T-cell (primary cell): ENCODE results near the gene NOS1. TPM values are rescaled to one million over a fixed set of nuclear protein-coding genes. Genes with fewer than 3 reads are reported as not detected.
A peak's percentile ranks its signal among the peaks of the same experiment; 100 is the strongest.
"Not testable (repeated sequence)": the region's sequence is repeated elsewhere in the genome, so short reads cannot be mapped to it uniquely, and the experiment has no call there.

Experiments used
- ATAC-seq, 4 experiments: fragments of 200-7000 bp in 3 of 4; fragments of 150-1000 bp in 1 of 4; cut with Tn5 transposase; replicated peaks in 1 of 4; 1 replicate in 3 of 4; 2 replicates in 1 of 4; pipeline ENCODE4 v1.10.0; 2021; ENCODE audit warnings: moderate library complexity in 3 of 4, mild to moderate bottlenecking in 2 of 4, moderate number of reproducible peaks in 1 of 4
- CTCF ChIA-PET, 2 donors: fragments of 300-600 bp; sonication (Branson Sonifier 250); formaldehyde crosslinking; loops; one replicate each; lab custom pipeline; 2022; ENCODE audit warnings: antibody characterized with exemption in 2 of 2; lab: Charles Lee
- POLR2A ChIA-PET, 2 donors: fragments of 300-600 bp; sonication (Branson Sonifier 250); formaldehyde crosslinking; loops; one replicate each; lab custom pipeline; 2022; ENCODE audit warnings: antibody characterized with exemption in 2 of 2; lab: Charles Lee
- DNase-seq, 35 experiments: peaks; one replicate each; pipeline versions ENCODE4 v3.0.0 to v3.0.0-alpha.2; 2013 to 2023
- H3K27ac ChIP-seq: one replicate; pipeline ENCODE4 v1.5.1; 2013; ENCODE audit warnings: low read length
- H3K27me3 ChIP-seq, 2 experiments: replicated peaks in 1 of 2; 1 replicate in 1 of 2; 2 replicates in 1 of 2; pipeline versions ENCODE4 v1.6.1 to v1.7.0; 2013; ENCODE audit warnings: low read length in 1 of 2, mixed read lengths in 1 of 2; ENCODE audit not compliant: control insufficient read depth in 2 of 2, insufficient read depth in 2 of 2; ENCODE audit errors: extremely low read depth in 1 of 2
- H3K36me3 ChIP-seq, 2 donors: 1 replicate in 1 of 2; 2 replicates in 1 of 2; pipeline versions ENCODE4 v1.6.1 to v1.7.0; 2013; ENCODE audit warnings: low read length in 1 of 2; ENCODE audit not compliant: control insufficient read depth in 2 of 2, insufficient read depth in 1 of 2; ENCODE audit errors: extremely low read depth in 1 of 2
- H3K4me1 ChIP-seq, 2 experiments: 1 replicate in 1 of 2; 2 replicates in 1 of 2; pipeline versions ENCODE4 v1.6.1 to v1.7.0; 2013; ENCODE audit warnings: low read length in 2 of 2, mixed read lengths in 1 of 2; ENCODE audit not compliant: insufficient read depth in 2 of 2, control insufficient read depth in 1 of 2; ENCODE audit errors: extremely low read depth in 1 of 2
- H3K4me3 ChIP-seq, 2 donors: 1 replicate in 1 of 2; 2 replicates in 1 of 2; pipeline versions ENCODE4 v1.5.1 to v1.7.0; 2013; ENCODE audit warnings: mild to moderate bottlenecking in 2 of 2, low read length in 1 of 2, moderate library complexity in 1 of 2; ENCODE audit not compliant: control insufficient read depth in 1 of 2; ENCODE audit errors: extremely low read depth in 1 of 2
- H3K9me3 ChIP-seq: 2 replicates; pipeline ENCODE4 v1.7.0; 2013
- H3K27ac Mint-ChIP-seq, 2 donors: one replicate each; pipeline ENCODE4 v1.8.0; 2020 to 2021; ENCODE audit warnings: mild to moderate bottlenecking in 2 of 2, mixed read lengths in 2 of 2
- H3K27me3 Mint-ChIP-seq, 2 donors: one replicate each; pipeline ENCODE4 v1.8.0; 2021 to 2022; ENCODE audit warnings: mixed read lengths in 2 of 2
- H3K36me3 Mint-ChIP-seq: one replicate; pipeline ENCODE4 v1.8.0; 2021; ENCODE audit warnings: mixed read lengths
- H3K4me1 Mint-ChIP-seq, 3 donors: one replicate each; pipeline ENCODE4 v1.8.0; 2020 to 2022; ENCODE audit warnings: mixed read lengths in 3 of 3, mild to moderate bottlenecking in 1 of 3
- H3K4me3 Mint-ChIP-seq, 3 donors: one replicate each; pipeline ENCODE4 v1.8.0; 2020 to 2022; ENCODE audit warnings: mild to moderate bottlenecking in 3 of 3, mixed read lengths in 3 of 3, moderate library complexity in 3 of 3
- H3K9me3 Mint-ChIP-seq, 3 donors: one replicate each; pipeline ENCODE4 v1.8.0; 2020 to 2022; ENCODE audit warnings: mixed read lengths in 3 of 3
- WGBS: methylation state at CpG from one replicate; pipeline ENCODE4 v1.1.5; 2013; ENCODE audit warnings: missing lambda C conversion rate; ENCODE audit not compliant: insufficient coverage; 5-methylcytosine and 5-hydroxymethylcytosine counted together
- total RNA-seq, 35 experiments: library from RNA in 6 of 35; stranded (reverse) in 6 of 35; fragments of 120-200 nt in 1 of 35; gene quantifications; one replicate each; pipeline versions ENCODE4 v1.2.1 to v1.2.4 and lab custom pipeline; 2013 to 2026

Gene NOS1
- total RNA-seq, 5 donors from 2014 or later (not counting 1 experiment from before 2014, with no cell fraction given), result 0.03 TPM; not detected in 4

GRCh38 chr12:117188121-117188665 lies 173.2 kb downstream of the NOS1 start:
- peak overlapping the region; percentile 91 to 95 (median 91) for H3K4me3 Mint-ChIP-seq
- Histone ChIP-seq H3K36me3 (peaks cover 0 to 32% of the 10 kb centered on the region in 2 donors), H3K27ac (no peak overlapping the region), H3K4me3 (no peak overlapping the region), H3K4me1 (peaks cover 14 to 19% of the 10 kb centered on the region in 2 experiments), H3K27me3 (peaks cover 0 to 3% of the 10 kb centered on the region in 2 experiments), H3K9me3 (no peaks in the 10 kb centered on the region)
- no peak for DNase-seq
- no peaks in the 10 kb centered on the region for H3K27me3 Mint-ChIP-seq
- H3K36me3 Mint-ChIP-seq, result peaks cover 27% of the 10 kb centered on the region
- H3K9me3 Mint-ChIP-seq, result no peaks in the 10 kb centered on the region
- peak overlapping the region in 1 of 2 donors; percentile 6 for H3K27ac Mint-ChIP-seq
- no peak for ATAC-seq
- ChIA-PET POLR2A (interaction anchor here in 1 of 2 donors (0.7 kb wide), 1 partner anchor 12 kb away, joined by 3 read pairs; no protein-coding TSS in a partner anchor), CTCF (interaction anchor here in 1 of 2 donors (0.7 kb wide), 2 partner anchors 12 to 73 kb away, joined by 3 read pairs; no protein-coding TSS in a partner anchor)
- 100% methylated on average over 5 of the region's 12 CpGs for WGBS
- H3K4me1 Mint-ChIP-seq, result peaks cover 41 to 44% (median 42%) of the 10 kb centered on the region in 3 donors

- no peak overlapping the region for H3K4me3 Mint-ChIP-seq
- H3K27me3 Mint-ChIP-seq, result no peaks in the 10 kb centered on the region
- DNase-seq (no peak), ATAC-seq (no peak)
- WGBS, result no CpG with 5 or more reads among the region's 4 CpGs
- Histone ChIP-seq H3K36me3 (peaks cover 0 to 39% of the 10 kb centered on the region in 2 donors), H3K27ac (no peak overlapping the region), H3K27me3 (peaks cover 0 to 3% of the 10 kb centered on the region in 2 experiments), H3K9me3 (no peaks in the 10 kb centered on the region), H3K4me1 (peaks cover 14 to 19% of the 10 kb centered on the region in 2 experiments), H3K4me3 (no peak overlapping the region)
- peaks cover 41 to 44% (median 42%) of the 10 kb centered on the region in 3 donors for H3K4me1 Mint-ChIP-seq
- H3K27ac Mint-ChIP-seq, result no peak overlapping the region
- POLR2A ChIA-PET, result interaction anchor here in 1 of 2 donors (0.7 kb wide), 1 partner anchor 11 kb away, joined by 3 read pairs; no protein-coding TSS in a partner anchor
- peaks cover 27% of the 10 kb centered on the region for H3K36me3 Mint-ChIP-seq
- H3K9me3 Mint-ChIP-seq, result no peaks in the 10 kb centered on the region
- CTCF ChIA-PET, result interaction anchor here in 1 of 2 donors (0.7 kb wide), 1 partner anchor 1269 kb away, joined by 6 read pairs; no protein-coding TSS in a partner anchor
Observed at GRCh38 chr12:117187421-117187820, 174.0 kb downstream of the NOS1 start.

GRCh38 chr12:117182866-117183265 lies 178.6 kb downstream of the NOS1 start:
- Histone ChIP-seq H3K4me3 (no peak overlapping the region), H3K9me3 (no peaks in the 10 kb centered on the region), H3K4me1 (no peaks in the 10 kb centered on the region), H3K27me3 (no peaks in the 10 kb centered on the region), H3K36me3 (peaks cover 0 to 78% of the 10 kb centered on the region in 2 donors), H3K27ac (no peak overlapping the region)
- ChIA-PET POLR2A (interaction anchor here (0.5 to 0.6 kb wide), 2 partner anchors 11 to 365 kb away, joined by 3 to 4 read pairs; no protein-coding TSS in a partner anchor), CTCF (interaction anchor here in 1 of 2 donors (0.7 kb wide), 1 partner anchor 155 kb away, joined by 3 read pairs; no protein-coding TSS in a partner anchor)
- no CpG with 5 or more reads among the region's 3 CpGs for WGBS
- Mint-ChIP-seq H3K27me3 (no peaks in the 10 kb centered on the region), H3K36me3 (peaks cover 65% of the 10 kb centered on the region), H3K27ac (no peak overlapping the region), H3K4me3 (no peak overlapping the region), H3K9me3 (peaks cover 0 to 2% (median 0%) of the 10 kb centered on the region in 3 donors), H3K4me1 (peaks cover 29 to 36% (median 31%) of the 10 kb centered on the region in 3 donors)
- ATAC-seq (no peak), DNase-seq (no peak)

DNA sequence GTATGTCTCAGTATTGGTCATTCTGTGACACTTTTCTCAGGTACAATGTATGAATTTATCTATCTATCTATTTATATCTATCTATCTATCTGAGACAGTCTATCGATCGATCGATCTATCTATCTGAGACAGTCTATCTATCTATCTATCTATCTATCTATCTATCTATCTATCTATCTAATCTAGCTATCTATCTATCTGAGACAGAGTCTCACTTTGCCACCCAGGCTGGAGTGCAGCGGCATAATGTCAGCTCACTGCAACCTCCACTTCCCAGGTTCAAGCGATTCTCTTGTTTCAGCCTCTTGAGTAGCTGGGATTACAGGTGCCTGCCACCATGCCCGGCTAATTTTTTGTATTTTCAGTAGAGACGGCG lies 180.0 kb downstream of the NOS1 start:
- H3K36me3 Mint-ChIP-seq, result peaks cover 67% of the 10 kb centered on the region
- H3K27me3 Mint-ChIP-seq, H3K4me3 ChIP-seq, H3K27ac Mint-ChIP-seq, H3K9me3 ChIP-seq, H3K9me3 Mint-ChIP-seq, ATAC-seq, DNase-seq, POLR2A ChIA-PET, H3K27me3 ChIP-seq, H3K27ac ChIP-seq, H3K4me3 Mint-ChIP-seq, H3K4me1 ChIP-seq: not testable (repeated sequence)
- H3K36me3 ChIP-seq, result peaks cover 0 to 80% of the 10 kb centered on the region in 2 donors
- 97% methylated on average over 5 of the region's 8 CpGs for WGBS
- H3K4me1 Mint-ChIP-seq, result peaks cover 24 to 30% (median 29%) of the 10 kb centered on the region in 3 donors
- CTCF ChIA-PET, result interaction anchor here in 1 of 2 donors (0.6 kb wide), 1 partner anchor 141 kb away, joined by 4 read pairs; no protein-coding TSS in a partner anchor

DNA sequence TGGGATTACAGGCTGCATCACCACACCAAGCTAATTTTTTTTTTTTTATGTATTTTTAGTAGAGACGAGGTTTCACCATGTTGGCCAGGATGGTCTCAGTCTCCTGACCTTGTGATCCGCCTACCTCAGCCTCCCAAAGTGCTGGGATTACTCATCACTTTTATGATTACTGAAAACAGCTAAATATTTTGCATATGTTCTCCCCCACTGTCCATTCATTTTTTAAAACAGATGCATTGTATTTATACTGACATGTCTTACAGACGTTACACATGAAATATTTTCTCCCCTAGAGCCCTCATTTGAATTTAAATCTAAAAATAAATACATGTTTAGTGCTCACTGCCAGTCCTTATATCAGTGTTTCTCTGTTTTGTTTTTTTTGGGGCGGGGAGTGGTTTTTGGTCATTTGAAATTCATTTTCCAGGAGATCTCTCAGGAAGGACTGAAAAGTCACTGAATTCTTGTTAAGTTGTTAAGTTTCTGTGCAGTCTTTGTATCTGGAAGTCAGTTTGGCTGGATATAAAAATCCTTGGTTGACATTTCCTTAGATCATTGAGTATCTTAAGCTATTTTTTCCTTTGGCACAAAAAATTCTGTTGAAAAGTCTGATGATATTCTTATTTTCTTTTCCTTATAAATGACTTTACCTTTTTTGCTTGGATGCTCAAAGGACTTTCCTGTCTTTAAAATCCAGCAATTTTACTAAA lies 180.5 kb downstream of the NOS1 start:
- 100% methylated on average over 1 of the region's 4 CpGs for WGBS
- CTCF ChIA-PET, result no interaction called here
- H3K4me1 Mint-ChIP-seq, result peaks cover 29 to 32% (median 32%) of the 10 kb centered on the region in 3 donors
- H3K36me3 Mint-ChIP-seq, result peaks cover 69% of the 10 kb centered on the region
- Histone ChIP-seq H3K27ac (no peak overlapping the region), H3K9me3 (no peaks in the 10 kb centered on the region), H3K4me3 (no peak overlapping the region), H3K36me3 (peaks cover 0 to 83% of the 10 kb centered on the region in 2 donors), H3K4me1 (no peaks in the 10 kb centered on the region), H3K27me3 (no peaks in the 10 kb centered on the region)
- H3K27ac Mint-ChIP-seq, result no peak overlapping the region
- ATAC-seq (no peak), DNase-seq (no peak)
- peaks cover 0 to 2% (median 0%) of the 10 kb centered on the region in 3 donors for H3K9me3 Mint-ChIP-seq
- H3K4me3 Mint-ChIP-seq, result no peak overlapping the region
- POLR2A ChIA-PET, result no interaction called here
- H3K27me3 Mint-ChIP-seq, result no peaks in the 10 kb centered on the region

DNA sequence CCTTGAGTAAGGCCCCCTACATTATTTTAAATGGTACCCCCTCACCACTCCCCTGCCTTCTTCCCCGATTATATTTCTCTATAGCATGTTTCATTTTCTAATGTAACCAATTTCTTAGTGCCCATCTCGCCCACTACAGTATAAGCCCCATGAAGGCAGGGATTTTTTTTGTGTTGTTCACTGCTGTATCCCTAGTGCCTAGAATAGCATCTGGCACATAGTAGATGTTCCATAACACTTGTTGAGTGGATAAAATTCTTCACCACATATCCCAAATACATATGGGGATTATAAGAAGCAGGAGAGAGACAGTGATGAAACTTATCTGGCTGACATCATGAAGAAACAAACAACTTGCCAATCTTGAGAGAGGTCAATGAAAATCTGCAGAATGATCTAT lies 182.7 kb downstream of the NOS1 start:
- Mint-ChIP-seq H3K27me3 (no peaks in the 10 kb centered on the region), H3K9me3 (peaks cover 0 to 2% (median 0%) of the 10 kb centered on the region in 3 donors), H3K4me1 (peaks cover 23 to 25% (median 23%) of the 10 kb centered on the region in 3 donors), H3K4me3 (no peak overlapping the region), H3K36me3 (peaks cover 72% of the 10 kb centered on the region), H3K27ac (no peak overlapping the region)
- Histone ChIP-seq H3K27ac (no peak overlapping the region), H3K4me3 (no peak overlapping the region), H3K4me1 (no peaks in the 10 kb centered on the region), H3K36me3 (peaks cover 11 to 86% of the 10 kb centered on the region in 2 donors), H3K9me3 (no peaks in the 10 kb centered on the region), H3K27me3 (no peaks in the 10 kb centered on the region)
- ATAC-seq (no peak), DNase-seq (no peak)
- 100% methylated on average over 1 of the region's 2 CpGs for WGBS
- CTCF ChIA-PET, result no interaction called here
- POLR2A ChIA-PET, result no interaction called here
